GM19455 (cell line): ENCODE data around the gene HCN2.

Source experiments
- ATAC-seq: cut with Tn5 transposase; IDR thresholded peaks from one replicate; pipeline ENCODE4 v1.9.1; 2021; ENCODE audit not compliant: unreplicated experiment

Gene HCN2

GRCh38 chr19:570937-571565 lies 18.6 kb upstream of the HCN2 start:
- no peak for ATAC-seq

- ATAC-seq: no peak
These were observed 18.1 kb upstream of the HCN2 start for GRCh38 chr19:571566-571974.

GRCh38 chr19:572140-572742 lies 17.4 kb upstream of the HCN2 start, which contains the start of gene BSG:
Gene BSG (plus strand): TSS chr19:572596. CDS start chr19:572635, 39 bp downstream.
- peak; percentile 62 for ATAC-seq

GRCh38 chr19:572743-573518 lies 16.8 kb upstream of the HCN2 start:
- peak; percentile 29 for ATAC-seq

GRCh38 chr19:573519-573825 lies 16.2 kb upstream of the HCN2 start:
- ATAC-seq: no peak

GRCh38 chr19:574658-575526 lies 14.8 kb upstream of the HCN2 start:
- no peak for ATAC-seq

- ATAC-seq: no peak
These were observed 13.9 kb upstream of the HCN2 start for GRCh38 chr19:575527-576506.

- no peak for ATAC-seq
These were observed 12.8 kb upstream of the HCN2 start for GRCh38 chr19:576768-577438.

- no peak for ATAC-seq
These were observed 12.0 kb upstream of the HCN2 start for GRCh38 chr19:577439-578392.

- no peak for ATAC-seq
These were observed 10.4 kb upstream of the HCN2 start for GRCh38 chr19:579111-579841.

GRCh38 chr19:579842-580155 lies 9.9 kb upstream of the HCN2 start:
- no peak for ATAC-seq

- ATAC-seq: no peak
These were observed 9.3 kb upstream of the HCN2 start for GRCh38 chr19:580274-580835.

GRCh38 chr19:581399-582111 lies 8.1 kb upstream of the HCN2 start:
- no peak for ATAC-seq

GRCh38 chr19:582497-583197 lies 7.0 kb upstream of the HCN2 start:
- no peak for ATAC-seq

GRCh38 chr19:583198-583967 lies 6.3 kb upstream of the HCN2 start:
- no peak for ATAC-seq

GRCh38 chr19:583968-584239 lies 5.8 kb upstream of the HCN2 start:
- ATAC-seq: no peak
